ENCODE data around the gene GPR158.

The GPR158 gene

GRCh38 chr10:25493122-25493893 lies 318.5 kb downstream of the GPR158 start:
- TF ChIP-seq EZH2phosphoT487 (IDR thresholded peaks at IDR 0.05; ENCODE audit: borderline replicate concordance), result no peak
- no peak for TF ChIP-seq CTCF (conservative IDR thresholded peaks at IDR 0.05; ENCODE audit: low read length)
- Histone ChIP-seq H3K9me3 (ENCODE audit: insufficient read depth, low read depth, low read length) (no peaks in the 10 kb centered on the region), H3K4me3 (ENCODE audit: low read length, poor library complexity, severe bottlenecking) (no peak overlapping the region), H3K27me3 (ENCODE audit: insufficient read depth, low read length, poor library complexity, severe bottlenecking) (no peaks in the 10 kb centered on the region), H3K9ac (ENCODE audit: low read depth, low read length, poor library complexity, severe bottlenecking) (no peak overlapping the region), H3F3A (ENCODE audit: low read depth) (no peaks in the 10 kb centered on the region), H3K9me2 (replicated peaks; ENCODE audit: low read depth, low read length) (no peaks in the 10 kb centered on the region; the same call in 1 of the 2 replicates), H3K4me1 (ENCODE audit: insufficient read depth, low read length, poor library complexity, severe bottlenecking) (no peaks in the 10 kb centered on the region), H3K4me2 (ENCODE audit: low read depth, low read length, poor library complexity, severe bottlenecking) (no peak overlapping the region), H2AFZ (ENCODE audit: low read length) (no peak overlapping the region), H4K20me1 (ENCODE audit: insufficient read depth, low read length, poor library complexity, severe bottlenecking) (no peaks in the 10 kb centered on the region), H3K36me3 (ENCODE audit: insufficient read depth, low read length) (no peaks in the 10 kb centered on the region), H3K79me2 (ENCODE audit: insufficient read depth, low read length) (no peaks in the 10 kb centered on the region)

DNA sequence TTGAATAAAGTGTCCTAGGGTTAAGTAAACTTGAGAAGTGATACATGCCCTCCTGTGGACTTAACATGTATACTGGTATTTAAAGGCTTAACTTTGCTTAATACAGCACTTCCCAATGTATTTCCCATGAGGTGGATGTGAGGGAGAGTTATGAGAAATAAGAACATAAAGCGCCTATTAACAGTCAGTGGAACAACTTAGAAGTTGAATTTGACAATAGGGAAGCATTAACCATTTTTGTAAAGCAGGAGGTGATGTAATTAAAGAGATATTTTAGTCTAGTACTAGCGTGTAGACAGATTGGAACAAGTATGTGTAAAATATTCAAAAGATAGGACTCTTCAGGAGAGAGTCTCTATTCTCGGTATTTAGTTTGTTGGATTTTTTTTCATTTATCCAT lies 322.4 kb downstream of the GPR158 start:
- no peaks in the 10 kb centered on the region for H3F3A ChIP-seq (ENCODE audit: low read depth)
- H4K20me1 ChIP-seq (ENCODE audit: insufficient read depth, low read length, poor library complexity, severe bottlenecking), result no peaks in the 10 kb centered on the region
- H3K9me3 ChIP-seq (ENCODE audit: insufficient read depth, low read depth, low read length), result no peaks in the 10 kb centered on the region
- H3K9ac ChIP-seq (ENCODE audit: low read depth, low read length, poor library complexity, severe bottlenecking), result no peak overlapping the region
- H3K4me1 ChIP-seq (ENCODE audit: insufficient read depth, low read length, poor library complexity, severe bottlenecking), result no peaks in the 10 kb centered on the region
- no peak overlapping the region for H3K4me2 ChIP-seq (ENCODE audit: low read depth, low read length, poor library complexity, severe bottlenecking)
- H2AFZ ChIP-seq (ENCODE audit: low read length), result no peak overlapping the region
- H3K9me2 ChIP-seq (replicated peaks; ENCODE audit: low read depth, low read length), result no peaks in the 10 kb centered on the region
- no peaks in the 10 kb centered on the region for H3K36me3 ChIP-seq (ENCODE audit: insufficient read depth, low read length)
- no peaks in the 10 kb centered on the region for H3K27me3 ChIP-seq (ENCODE audit: insufficient read depth, low read length, poor library complexity, severe bottlenecking)
- no peak overlapping the region for H3K4me3 ChIP-seq (ENCODE audit: low read length, poor library complexity, severe bottlenecking)
- H3K79me2 ChIP-seq (ENCODE audit: insufficient read depth, low read length), result no peaks in the 10 kb centered on the region
- no peak for TF ChIP-seq EZH2phosphoT487 (IDR thresholded peaks at IDR 0.05; ENCODE audit: borderline replicate concordance)
- no peak for TF ChIP-seq CTCF (conservative IDR thresholded peaks at IDR 0.05; ENCODE audit: low read length)

- Histone ChIP-seq H3K9me3 (ENCODE audit: insufficient read depth, low read depth, low read length) (no peaks in the 10 kb centered on the region), H3K4me1 (ENCODE audit: insufficient read depth, low read length, poor library complexity, severe bottlenecking) (no peaks in the 10 kb centered on the region), H3K79me2 (ENCODE audit: insufficient read depth, low read length) (no peaks in the 10 kb centered on the region)
Measured at GRCh38 chr10:25498645-25499044, 323.8 kb downstream of the GPR158 start.

More at GRCh38 chr10:25498645-25499044, 323.8 kb downstream of the GPR158 start:
- H3F3A ChIP-seq (ENCODE audit: low read depth), result no peaks in the 10 kb centered on the region
- no peaks in the 10 kb centered on the region for H3K27me3 ChIP-seq (ENCODE audit: insufficient read depth, low read length, poor library complexity, severe bottlenecking)
- H3K4me3 ChIP-seq (ENCODE audit: low read length, poor library complexity, severe bottlenecking), result no peak overlapping the region
- H4K20me1 ChIP-seq (ENCODE audit: insufficient read depth, low read length, poor library complexity, severe bottlenecking), result no peaks in the 10 kb centered on the region
- H2AFZ ChIP-seq (ENCODE audit: low read length), result no peak overlapping the region
- H3K9ac ChIP-seq (ENCODE audit: low read depth, low read length, poor library complexity, severe bottlenecking), result no peak overlapping the region
- no peak overlapping the region for H3K4me2 ChIP-seq (ENCODE audit: low read depth, low read length, poor library complexity, severe bottlenecking)
- TF ChIP-seq EZH2phosphoT487 (IDR thresholded peaks at IDR 0.05; ENCODE audit: borderline replicate concordance), result no peak
- no peak for TF ChIP-seq CTCF (conservative IDR thresholded peaks at IDR 0.05; ENCODE audit: low read length)
- H3K36me3 ChIP-seq (ENCODE audit: insufficient read depth, low read length), result no peaks in the 10 kb centered on the region
- H3K9me2 ChIP-seq (replicated peaks; ENCODE audit: low read depth, low read length), result no peaks in the 10 kb centered on the region
